Posterior vena cava (tissue), 2 donors: Measurements from ENCODE around the gene OR2S2. TPM values are rescaled to one million over a fixed set of nuclear protein-coding genes. Genes with fewer than 3 reads are reported as not detected.
"Not testable (repeated sequence)": the region's sequence is repeated elsewhere in the genome, so short reads cannot be mapped to it uniquely, and the experiment has no call there.

Experiments
- DNase-seq: peaks from one replicate; pipeline ENCODE4 v3.0.0-alpha.2; 2020; ENCODE audit warnings: low spot score
- intact Hi-C, 2 donors: fragments of 100-400 bp; cut with DNase I; formaldehyde crosslinking; loops; one replicate each; pipeline versions ENCODE4 v1.14.1 to v1.14.2; 2022 to 2023
- long read RNA-seq, 2 donors: library from polyadenylated mRNA; unstranded; transcript quantifications; one replicate each; pipeline ENCODE4 v2.0.0, GENCODE V29; 2020 to 2021
- total RNA-seq, 2 donors: library from RNA; stranded (reverse); fragmentation: NEBNext Ultra II Directional; extraction: Animal tissue kit (Norgen Biotek cat#: 25700); gene quantifications; one replicate each; pipeline ENCODE4 v1.2.1, GENCODE V29; 2021
- donor health status: DM: yes; HTN: yes; CAD: no.
- donor health status: DM: yes; HTN: yes; CAD: no.

The OR2S2 gene, protein sequence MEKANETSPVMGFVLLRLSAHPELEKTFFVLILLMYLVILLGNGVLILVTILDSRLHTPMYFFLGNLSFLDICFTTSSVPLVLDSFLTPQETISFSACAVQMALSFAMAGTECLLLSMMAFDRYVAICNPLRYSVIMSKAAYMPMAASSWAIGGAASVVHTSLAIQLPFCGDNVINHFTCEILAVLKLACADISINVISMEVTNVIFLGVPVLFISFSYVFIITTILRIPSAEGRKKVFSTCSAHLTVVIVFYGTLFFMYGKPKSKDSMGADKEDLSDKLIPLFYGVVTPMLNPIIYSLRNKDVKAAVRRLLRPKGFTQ
- total RNA-seq, result not detected
- long read RNA-seq, donor 1, result 0 reads
- long read RNA-seq, donor 2, result 0 reads

DNA sequence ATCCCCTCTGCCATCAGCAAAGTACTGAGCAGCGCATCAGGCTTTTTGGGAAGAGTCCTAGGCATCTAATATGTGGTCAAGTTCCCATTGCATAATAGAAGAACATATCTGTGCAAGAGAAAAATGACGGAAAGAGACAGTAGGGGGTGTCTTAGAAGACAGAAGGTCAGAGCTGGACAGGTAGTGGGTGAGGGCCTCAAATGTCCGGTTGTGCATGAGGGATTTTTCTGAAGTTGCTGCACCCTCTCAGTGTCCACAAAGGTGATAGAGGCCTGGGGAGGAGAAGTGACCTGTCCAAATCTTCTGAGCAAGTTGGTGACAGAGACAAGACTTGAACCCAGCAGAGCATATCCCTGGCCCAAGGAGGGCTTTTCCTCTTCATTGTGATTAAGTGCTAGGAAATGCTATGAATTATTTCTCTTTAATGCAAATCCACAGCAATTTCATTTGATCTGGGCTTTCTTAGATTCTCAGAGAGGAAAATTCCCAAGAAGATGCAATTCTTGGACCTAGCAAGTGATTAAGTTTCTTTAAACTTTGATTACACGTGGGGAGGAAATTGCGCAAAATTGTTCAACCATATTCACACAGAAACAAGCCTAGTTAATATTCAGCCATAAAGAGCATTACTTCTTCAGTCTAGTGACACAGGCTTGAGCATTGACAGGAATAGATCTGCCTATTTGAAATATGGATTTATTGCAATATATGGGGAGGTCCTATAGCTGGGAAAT is at the start of gene OR2S2:
TSS of gene OR2S2 (minus strand) at position 51 of the 734 bp plus-strand sequence. CDS start 56 bp downstream, outside the sequence.
- intact Hi-C loops, result loop anchor here (5.0 to 10.0 kb wide), 2 partner anchors 57 to 64 kb away; no protein-coding TSS in a partner anchor
- no peak for DNase-seq

DNA sequence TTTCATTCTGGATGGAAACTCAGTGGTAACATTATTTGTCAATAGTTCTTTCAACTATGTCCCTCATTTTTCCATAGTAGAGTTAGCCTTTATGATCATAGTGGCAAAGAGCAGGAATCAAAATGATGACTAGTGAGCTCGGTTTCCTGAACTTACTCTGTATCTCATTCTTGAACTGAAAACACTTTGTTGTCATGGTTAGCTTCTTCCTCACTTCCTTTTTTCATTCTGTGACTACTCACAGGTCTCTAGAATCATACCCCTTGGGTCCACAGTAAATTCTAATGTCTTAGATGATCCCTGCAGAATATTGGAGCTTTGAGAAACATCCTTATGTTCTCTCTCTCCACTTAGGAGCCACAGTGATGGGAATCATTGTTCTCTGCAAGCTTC is 49.4 kb upstream of the OR2S2 start:
- intact Hi-C loops, result no loop called here
- no peak for DNase-seq

DNA sequence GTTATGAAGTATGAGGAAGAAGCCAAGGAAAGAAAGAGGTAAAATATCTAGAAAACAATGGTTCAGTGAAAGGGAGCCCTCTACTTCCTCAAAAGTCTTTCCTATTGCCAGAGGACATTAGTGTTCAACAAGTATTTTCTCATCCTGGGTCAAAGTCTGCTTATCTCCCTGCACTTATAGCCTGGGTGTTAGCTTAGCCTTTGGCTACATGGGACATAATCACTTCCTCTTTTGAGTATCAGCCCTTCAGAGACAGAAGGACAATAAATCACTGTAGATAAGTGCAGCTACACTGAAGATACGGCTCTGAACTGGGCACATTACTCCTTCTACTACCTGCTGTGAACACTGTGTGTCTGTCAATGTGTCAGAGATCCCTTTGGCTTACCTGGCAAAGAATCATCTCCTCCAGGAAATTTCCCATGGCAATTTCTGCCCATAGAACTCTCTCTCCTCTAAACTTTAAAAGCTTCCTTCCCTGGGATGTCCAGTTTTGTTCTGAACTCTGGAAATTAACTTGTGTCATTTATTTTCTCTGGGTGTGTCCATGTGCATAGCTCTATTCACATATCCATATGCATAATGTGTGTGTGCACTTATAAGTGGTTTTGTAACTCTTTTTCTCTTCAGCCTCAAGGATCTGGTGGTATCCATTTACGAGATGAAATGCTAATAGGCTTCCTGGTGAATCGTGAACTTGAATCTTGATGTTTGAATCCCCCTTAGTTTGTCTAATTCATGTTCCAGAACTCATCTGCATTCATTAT is 48.8 kb upstream of the OR2S2 start:
- no peak for DNase-seq
- intact Hi-C loops, result no loop called here

DNA sequence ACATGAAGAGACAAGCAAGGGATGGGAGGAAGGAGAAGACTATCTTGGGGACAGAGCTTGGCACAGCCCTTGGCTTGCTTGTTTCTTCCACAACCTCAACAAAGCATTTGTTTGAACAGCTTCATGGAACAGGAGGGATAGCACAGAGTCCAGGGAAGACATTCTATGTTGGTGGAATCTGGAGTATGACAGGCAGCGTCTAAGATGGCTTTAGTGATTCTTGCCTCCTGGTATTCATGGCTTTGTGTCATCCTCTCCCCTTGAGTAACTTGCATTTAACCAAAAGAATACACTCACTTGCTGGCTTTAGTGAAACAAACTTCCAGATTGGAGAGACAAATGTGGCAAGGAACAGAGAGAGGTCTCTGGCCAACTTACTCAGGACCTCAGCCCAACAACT is 47.9 kb upstream of the OR2S2 start:
- no peak for DNase-seq
- intact Hi-C loops, result no loop called here

DNA sequence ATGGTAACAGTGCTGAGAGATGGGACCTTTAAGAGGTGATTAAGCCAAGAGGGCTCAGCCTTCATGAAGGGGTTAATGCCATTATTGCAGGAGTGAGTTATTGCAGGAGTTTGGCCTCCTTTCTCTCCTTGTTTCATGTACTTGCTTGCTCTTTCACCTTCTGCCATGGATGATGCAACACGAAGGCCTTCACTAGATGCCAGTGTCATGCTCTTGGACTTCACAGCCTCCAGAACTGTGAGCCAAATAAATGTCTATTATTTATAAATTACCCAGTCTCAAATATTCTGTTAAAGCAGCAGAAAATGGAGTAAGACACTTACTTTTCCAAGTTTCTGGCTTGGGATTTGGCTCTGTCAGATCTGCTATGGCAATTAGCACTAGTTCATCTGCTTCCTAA is 40.4 kb upstream of the OR2S2 start:
- DNase-seq, result no peak
- intact Hi-C loops, result no loop called here

DNA sequence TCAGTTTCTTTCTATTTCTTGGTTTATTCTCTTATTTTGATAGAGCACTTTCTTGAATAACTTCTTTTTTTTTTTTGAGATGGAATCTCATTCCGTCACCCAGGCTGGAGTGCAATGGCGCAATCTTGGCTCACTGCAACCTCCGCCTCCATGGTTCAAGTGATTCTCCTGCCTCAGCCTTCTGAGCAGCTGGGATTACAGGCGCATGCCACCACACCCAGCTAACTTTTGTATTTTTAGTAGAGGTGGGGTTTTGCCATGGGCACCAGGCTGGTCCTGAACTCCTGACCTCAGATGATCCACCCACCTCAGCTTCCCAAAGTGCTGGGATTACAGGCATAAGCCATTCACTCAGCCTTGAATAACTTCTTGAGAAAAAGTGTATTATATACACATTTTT is 39.1 kb upstream of the OR2S2 start:
- DNase-seq, intact Hi-C loops: not testable (repeated sequence)

DNA sequence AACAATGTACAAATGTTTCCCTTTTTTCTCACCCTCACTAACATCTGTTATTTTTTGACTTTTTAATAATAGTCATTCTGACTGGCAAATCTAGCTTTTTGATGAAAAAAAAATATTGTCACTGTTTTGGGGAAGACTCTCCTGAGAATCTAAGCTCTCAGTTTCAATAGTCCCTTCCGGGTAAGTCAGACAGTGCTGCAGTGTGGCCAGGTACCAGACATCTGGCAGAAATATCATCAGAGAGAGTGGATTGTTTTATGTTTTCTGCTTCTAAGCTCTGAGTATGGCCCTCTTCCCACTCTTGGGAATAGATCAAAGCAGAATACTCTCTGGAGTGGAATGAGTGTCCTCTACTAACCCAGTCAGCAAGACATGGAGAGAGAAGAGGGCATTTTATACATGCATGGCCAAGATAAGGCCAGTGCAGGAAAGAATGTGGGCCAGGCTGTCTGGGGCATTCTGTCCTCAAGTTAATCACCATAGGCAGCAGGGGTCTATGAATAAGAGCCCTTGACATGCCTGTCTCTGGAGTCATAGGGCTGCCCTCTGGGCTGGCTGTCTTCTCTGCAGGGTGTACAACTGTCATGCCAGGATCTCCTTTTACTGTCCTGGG is 38.5 kb upstream of the OR2S2 start:
- intact Hi-C loops, result no loop called here
- no peak for DNase-seq

DNA sequence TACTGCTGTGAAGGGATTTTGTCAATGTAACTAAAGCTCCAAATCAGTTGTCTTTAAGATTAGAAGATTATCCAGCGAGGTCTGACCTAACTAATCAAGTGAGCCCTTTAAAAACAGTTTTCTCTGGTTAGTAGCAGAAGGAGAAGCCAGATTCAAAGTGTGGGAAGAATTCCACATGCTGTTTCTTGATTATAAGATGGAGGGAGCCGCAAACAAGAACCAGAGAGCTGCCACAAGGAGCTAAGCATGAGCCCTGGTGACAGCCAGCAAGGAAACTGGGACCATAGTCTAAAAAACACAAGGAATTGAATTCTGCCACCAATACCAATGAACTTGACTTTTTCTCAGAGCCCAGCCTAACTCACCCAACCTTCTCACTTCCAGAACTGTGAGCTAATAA is 37.0 kb upstream of the OR2S2 start:
- DNase-seq, result no peak
- intact Hi-C loops, result no loop called here

DNA sequence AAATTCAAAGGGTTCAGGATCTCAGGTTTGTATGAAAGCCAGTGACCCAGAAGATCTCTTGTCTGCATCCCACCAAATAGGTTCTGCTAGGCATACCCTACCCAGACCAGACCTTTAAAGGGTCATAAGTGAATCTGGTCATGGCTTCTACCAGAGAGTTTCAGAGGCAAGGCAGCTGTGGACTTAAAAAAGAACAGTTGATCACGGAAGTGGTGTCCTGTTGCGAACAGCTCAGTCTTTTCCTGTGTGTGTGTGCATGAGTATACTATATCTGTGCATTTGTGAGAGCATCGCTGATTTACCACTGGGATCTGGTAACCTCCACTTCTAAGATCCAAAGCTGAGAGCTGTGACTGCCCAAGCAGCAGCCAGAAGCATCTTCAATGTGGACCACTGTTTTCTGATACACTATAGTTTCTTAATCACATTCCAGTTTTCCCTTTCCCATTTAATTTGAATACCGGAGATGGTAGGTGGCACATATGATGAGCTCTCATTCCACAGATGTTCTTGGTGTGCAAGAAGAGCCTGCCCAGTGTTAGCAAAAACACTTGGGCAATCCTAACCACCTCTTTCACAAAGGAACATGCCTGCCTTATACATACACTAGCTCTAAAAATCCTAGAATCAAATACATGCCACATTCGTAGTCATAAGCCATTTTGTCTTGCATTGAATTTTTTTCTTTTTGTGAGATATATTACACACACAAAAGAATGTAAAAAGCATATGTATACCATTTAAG is 36.2 kb upstream of the OR2S2 start:
- intact Hi-C loops, result no loop called here
- DNase-seq, result no peak

DNA sequence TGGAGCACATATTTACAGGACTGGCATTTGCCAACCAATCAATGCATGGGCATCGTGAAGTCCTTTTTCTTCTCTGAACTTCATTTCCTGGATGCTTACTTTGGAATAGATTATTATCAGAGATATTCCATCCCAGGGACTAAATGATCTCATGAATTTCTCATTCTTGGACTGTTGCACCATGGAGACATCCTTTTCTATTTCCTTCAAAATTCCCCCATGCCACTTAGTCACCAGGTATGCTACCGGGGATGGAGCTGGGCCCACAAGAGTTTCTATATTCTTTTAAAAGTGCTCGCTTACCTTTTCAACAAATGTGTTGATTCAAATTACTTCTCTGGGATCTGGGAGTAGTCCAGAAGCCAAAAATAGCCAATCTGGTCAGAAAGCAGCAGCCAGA is 35.2 kb upstream of the OR2S2 start:
- intact Hi-C loops, DNase-seq: not testable (repeated sequence)

DNA sequence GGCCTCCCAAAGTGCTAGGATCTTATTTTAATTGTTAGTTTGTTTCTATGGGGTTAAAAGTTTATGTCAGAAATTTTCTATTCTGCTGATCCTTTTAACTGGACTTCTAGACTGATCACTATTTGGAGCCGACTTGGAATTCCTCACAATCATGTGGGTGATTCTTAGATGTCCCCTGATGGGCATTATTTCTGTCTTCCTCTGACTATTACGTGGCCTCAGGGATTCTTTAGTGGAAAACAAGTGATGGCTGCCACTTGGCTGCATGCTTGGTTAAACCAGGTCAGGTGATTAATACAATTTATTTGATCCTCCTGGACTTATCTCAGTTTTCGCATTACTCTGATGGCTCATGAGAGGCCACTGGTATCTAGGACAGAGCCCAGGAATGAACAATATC is 32.2 kb upstream of the OR2S2 start:
- DNase-seq, result no peak

DNA sequence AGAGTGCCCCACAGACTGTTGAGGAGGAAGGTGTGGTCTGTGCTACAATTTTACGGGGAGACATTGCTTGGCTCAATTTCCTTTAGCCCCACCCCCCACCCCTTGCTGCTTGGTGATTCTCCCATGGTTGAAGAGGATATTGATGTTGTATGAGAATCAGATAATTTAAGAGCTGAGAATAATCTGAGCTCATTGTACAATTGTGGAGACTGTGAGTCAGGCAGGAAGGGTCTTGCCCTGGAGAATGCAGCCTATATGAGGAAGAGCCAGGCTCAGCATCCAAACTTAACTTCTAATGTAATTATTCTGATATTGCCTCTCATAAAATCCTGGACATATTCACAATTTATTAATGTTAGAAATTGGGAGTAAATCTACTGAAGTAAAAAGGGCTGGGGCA is 26.1 kb upstream of the OR2S2 start:
- intact Hi-C loops, result no loop called here
- no peak for DNase-seq

More for the DNA sequence above, 32.2 kb upstream of the OR2S2 start:
- intact Hi-C loops, result no loop called here

DNA sequence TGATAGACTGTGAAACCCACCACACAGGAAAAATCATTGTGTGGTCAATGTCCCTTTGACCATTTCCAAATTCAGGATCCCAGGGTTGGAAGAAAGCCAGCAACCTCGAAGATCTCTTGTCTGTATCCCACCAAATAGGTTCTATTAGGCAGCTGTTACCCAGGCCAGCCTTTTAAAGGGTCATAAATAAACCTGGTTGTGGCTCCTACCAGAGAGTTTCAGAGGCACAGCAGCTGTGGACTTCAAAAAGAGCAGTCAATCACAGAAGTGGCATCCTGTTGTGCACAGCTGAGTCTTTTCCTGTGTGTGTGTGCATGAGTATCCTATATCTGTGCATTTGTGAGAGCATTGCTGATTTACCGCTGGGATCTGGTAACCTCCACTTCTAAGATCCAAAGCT is 23.7 kb upstream of the OR2S2 start:
- DNase-seq, result no peak
- intact Hi-C loops, result no loop called here

DNA sequence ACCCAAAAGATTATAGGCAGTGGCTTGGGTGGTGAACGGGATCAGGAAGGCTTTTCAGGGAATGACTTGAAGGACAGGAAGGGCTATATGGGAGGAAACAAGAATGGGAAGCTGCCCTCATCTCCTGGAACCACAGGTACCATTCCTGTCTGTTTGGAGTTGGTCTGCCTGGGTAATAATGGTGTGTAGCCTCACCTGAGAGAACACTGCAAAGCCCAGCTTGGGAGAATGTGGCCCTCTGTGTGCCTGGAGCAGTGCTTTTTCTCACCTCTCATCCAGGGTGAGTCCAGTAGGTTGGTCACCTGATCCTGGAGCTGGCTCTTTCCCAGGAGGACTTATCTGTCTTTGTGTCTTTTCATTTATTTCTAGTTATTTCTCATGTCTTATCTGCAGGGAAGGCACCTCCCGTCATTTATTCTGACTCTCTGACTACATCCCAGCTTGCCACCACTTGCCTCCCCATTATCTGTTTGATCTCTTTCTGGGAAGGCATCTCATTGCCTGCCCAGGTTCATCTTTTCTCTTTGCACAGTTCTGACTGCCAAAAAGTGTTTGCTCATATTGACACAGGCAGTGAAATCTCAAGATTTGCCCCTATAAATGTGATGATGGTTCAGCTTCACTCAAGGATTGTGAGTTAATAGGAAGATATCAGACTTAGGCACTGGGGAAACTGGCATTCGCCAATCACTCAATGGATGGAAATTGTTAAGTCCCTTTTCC is 22.5 kb upstream of the OR2S2 start:
- DNase-seq, result no peak
- intact Hi-C loops, result no loop called here

DNA sequence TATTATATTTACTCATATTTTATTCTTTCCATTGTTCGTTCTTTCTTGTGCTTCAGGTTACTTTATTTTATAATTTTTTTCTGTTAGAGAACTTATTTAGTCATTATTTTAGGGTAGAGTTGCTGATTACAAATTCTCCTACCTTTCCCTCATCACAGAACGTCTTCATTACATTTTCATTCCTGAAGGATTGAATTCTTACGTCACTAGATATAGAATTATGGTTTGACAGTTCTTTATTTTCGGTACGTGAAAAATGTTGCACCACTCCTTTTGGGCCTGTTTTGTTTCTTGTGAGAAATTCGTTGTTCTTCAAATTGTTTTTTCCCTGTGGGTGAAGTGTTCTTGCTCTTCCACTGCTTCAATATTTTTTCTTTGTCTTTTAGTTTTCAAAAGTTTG is 20.8 kb upstream of the OR2S2 start:
- intact Hi-C loops, result no loop called here

DNA sequence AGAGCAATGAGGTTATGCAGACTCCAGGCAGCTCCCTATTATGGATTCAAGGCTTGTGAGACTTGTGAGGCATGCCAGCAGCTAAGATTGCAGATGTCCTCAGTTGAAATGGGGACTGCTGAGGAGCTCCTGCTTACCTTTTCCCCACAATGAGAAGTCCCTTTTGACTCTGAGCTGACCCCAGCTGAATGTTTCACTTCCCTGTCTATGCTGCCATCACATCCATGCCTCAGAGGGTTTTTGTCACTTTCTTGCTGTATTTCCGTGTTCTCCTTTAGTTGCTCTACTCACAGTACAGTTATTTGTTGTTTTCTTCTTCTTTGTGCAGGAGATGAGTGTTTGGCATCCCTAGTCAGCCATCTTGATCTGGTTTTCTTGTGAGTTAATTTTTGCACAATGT is 18.8 kb upstream of the OR2S2 start:
- intact Hi-C loops, result no loop called here
- DNase-seq, result no peak

More for the DNA sequence above, 20.8 kb upstream of the OR2S2 start:
- DNase-seq, result no peak

DNA sequence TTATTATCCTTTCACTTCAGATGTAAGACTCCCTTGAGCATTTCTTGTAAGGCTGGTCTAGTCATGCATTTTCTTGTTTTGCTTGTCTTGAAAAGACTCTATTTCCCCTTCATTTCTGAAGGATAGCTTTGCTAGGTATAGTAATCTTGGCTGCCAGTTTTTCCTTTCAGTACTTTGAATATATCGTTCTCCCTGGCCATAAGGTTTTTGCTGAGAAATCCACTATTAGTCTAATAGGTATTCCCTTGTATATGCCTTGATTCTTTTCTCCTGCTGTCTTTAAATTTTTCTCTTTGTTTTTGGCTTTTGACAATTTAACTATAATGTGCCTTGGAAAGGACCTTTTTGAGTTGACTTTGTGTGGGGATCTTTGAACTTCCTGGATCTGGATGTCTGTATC is 16.8 kb upstream of the OR2S2 start:
- intact Hi-C loops, result loop anchor here in 1 of 2 donors (5.0 kb wide), 2 partner anchors 148 to 603 kb away; no protein-coding TSS in a partner anchor
- DNase-seq, result no peak

DNA sequence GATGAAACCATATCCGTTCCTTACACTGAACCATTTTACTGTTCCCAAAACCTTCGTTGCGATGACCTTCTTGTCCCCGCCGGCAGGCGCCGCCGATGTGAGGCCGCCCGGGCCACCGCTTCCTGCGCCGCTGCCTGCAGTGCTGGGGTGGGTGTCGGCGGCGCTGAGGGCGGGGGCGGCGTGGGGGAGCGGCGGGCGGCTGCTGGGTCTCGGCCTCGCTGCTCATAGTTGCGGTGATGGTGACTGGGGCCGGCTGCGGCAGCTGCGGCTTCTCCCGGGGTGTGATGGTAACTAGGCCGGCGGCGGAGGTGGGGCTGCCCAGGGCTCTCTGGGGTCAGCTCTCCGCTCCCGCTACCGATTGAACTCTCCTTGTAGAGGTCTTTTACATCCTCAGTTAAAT is 14.1 kb upstream of the OR2S2 start:
- intact Hi-C loops, result loop anchor here in 1 of 2 donors (5.0 kb wide), 2 partner anchors 150 to 605 kb away; no protein-coding TSS in a partner anchor

More for the DNA sequence above, 14.1 kb upstream of the OR2S2 start:
- no peak for DNase-seq
